Suprapubic skin (tissue), 4 donors: Measurements from ENCODE around the gene ITPR2.

ENCODE experiments used
- EP300 ChIP-seq: sonication (generic); formaldehyde crosslinking; IDR thresholded peaks from one replicate; pipeline ENCODE4 v1.6.1; 2017; ENCODE audit warnings: antibody characterized with exemption
- POLR2A ChIP-seq, 2 donors: fragments of 450-650 bp; IDR thresholded peaks; one replicate each; pipeline ENCODE4 v1.6.1; 2017; ENCODE audit warnings: antibody characterized with exemption in 2 of 2, mild to moderate bottlenecking in 2 of 2, moderate library complexity in 2 of 2
- POLR2AphosphoS5 ChIP-seq, 3 donors: sonication (generic); formaldehyde crosslinking; IDR thresholded peaks; one replicate each; pipeline ENCODE4 v1.6.1; 2017; ENCODE audit warnings: antibody characterized with exemption in 3 of 3
- TF ChIP-seq, protein P1 (sequence below), 2 donors: fragments of 200-600 bp in 1 of 2; fragments of 450-650 bp in 1 of 2; sonication (generic) in 1 of 2; IDR thresholded peaks; one replicate each; pipeline ENCODE4 v1.5.1; 2016 to 2019; ENCODE audit warnings: antibody characterized with exemption in 2 of 2, mild to moderate bottlenecking in 1 of 2, moderate library complexity in 1 of 2

DNA sequence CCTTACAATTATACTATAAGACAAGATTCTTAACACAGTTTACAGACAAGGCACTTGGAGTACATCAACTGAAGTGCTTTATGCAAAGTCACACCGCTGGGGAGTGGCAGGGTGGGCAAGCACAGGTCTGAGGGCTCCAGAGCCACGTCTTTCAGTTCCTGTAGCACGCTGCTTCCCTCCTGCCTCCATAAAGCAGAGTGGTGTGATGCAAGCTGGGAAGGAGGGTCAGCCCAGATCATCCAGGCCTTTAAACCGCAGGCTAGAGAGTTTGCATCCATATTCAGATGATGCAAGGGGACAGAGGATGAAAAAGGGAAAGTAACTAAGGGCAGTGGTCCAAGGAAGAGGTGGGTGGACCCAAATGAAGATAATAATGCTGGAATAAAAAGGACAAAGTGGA is 132.6 kb downstream of the ITPR2 start:
- TF ChIP-seq, protein P1, sequence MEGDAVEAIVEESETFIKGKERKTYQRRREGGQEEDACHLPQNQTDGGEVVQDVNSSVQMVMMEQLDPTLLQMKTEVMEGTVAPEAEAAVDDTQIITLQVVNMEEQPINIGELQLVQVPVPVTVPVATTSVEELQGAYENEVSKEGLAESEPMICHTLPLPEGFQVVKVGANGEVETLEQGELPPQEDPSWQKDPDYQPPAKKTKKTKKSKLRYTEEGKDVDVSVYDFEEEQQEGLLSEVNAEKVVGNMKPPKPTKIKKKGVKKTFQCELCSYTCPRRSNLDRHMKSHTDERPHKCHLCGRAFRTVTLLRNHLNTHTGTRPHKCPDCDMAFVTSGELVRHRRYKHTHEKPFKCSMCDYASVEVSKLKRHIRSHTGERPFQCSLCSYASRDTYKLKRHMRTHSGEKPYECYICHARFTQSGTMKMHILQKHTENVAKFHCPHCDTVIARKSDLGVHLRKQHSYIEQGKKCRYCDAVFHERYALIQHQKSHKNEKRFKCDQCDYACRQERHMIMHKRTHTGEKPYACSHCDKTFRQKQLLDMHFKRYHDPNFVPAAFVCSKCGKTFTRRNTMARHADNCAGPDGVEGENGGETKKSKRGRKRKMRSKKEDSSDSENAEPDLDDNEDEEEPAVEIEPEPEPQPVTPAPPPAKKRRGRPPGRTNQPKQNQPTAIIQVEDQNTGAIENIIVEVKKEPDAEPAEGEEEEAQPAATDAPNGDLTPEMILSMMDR (IDR thresholded peaks at IDR 0.05), result no peak
- TF ChIP-seq POLR2A (IDR thresholded peaks at IDR 0.05) (no peak), EP300 (no peak), POLR2AphosphoS5 (IDR thresholded peaks at IDR 0.05) (no peak)
